HEK293 (cell line): ENCODE measurements around the gene RNF151.

ENCODE experiments used
- GLI2 ChIP-seq: fragments of 450-650 bp; formaldehyde crosslinking; IDR thresholded peaks from 2 replicates; pipeline ENCODE4; 2017; ENCODE audit warnings: missing biosample characterization, missing genetic modification characterization, low read depth, borderline replicate concordance
- KLF1 ChIP-seq: fragments of 450-650 bp; formaldehyde crosslinking; IDR thresholded peaks from 2 replicates; pipeline ENCODE4 v1.5.1; 2016; ENCODE audit warnings: missing biosample characterization, missing genetic modification characterization
- PRDM1 ChIP-seq: fragments of 450-650 bp; formaldehyde crosslinking; IDR thresholded peaks from 2 replicates; pipeline ENCODE4; 2016; ENCODE audit warnings: missing biosample characterization, missing genetic modification characterization
- PRDM2 ChIP-seq: fragments of 450-650 bp; formaldehyde crosslinking; IDR thresholded peaks from 2 replicates; pipeline ENCODE4 v1.5.1; 2016; ENCODE audit warnings: missing biosample characterization, missing genetic modification characterization, borderline replicate concordance
- PRDM6 ChIP-seq: fragments of 450-650 bp; formaldehyde crosslinking; IDR thresholded peaks from 2 replicates; pipeline ENCODE4 v1.5.1; 2017; ENCODE audit warnings: missing biosample characterization, missing genetic modification characterization
- TSHZ1 ChIP-seq: fragments of 450-650 bp; formaldehyde crosslinking; IDR thresholded peaks from 2 replicates; pipeline ENCODE4 v1.5.1; 2016; ENCODE audit warnings: missing biosample characterization, missing genetic modification characterization, borderline replicate concordance
- ZBTB48 ChIP-seq: fragments of 450-650 bp; formaldehyde crosslinking; IDR thresholded peaks from 2 replicates; pipeline ENCODE4 v1.5.1; 2016; ENCODE audit warnings: missing biosample characterization, missing genetic modification characterization
- ZEB2 ChIP-seq: fragments of 450-650 bp; formaldehyde crosslinking; IDR thresholded peaks from 2 replicates; pipeline ENCODE4 v1.5.1; 2016; ENCODE audit warnings: missing biosample characterization, missing genetic modification characterization
- ZFP37 ChIP-seq: fragments of 450-650 bp; formaldehyde crosslinking; IDR thresholded peaks from 2 replicates; pipeline ENCODE4 v1.5.1; 2016; ENCODE audit warnings: missing biosample characterization, missing genetic modification characterization
- ZNF10 ChIP-seq: fragments of 450-650 bp; formaldehyde crosslinking; IDR thresholded peaks from 2 replicates; pipeline ENCODE4 v1.5.1; 2017; ENCODE audit warnings: missing biosample characterization, missing genetic modification characterization
- ZNF169 ChIP-seq: fragments of 450-650 bp; formaldehyde crosslinking; IDR thresholded peaks from 2 replicates; pipeline ENCODE4 v1.5.1; 2016; ENCODE audit warnings: missing biosample characterization, missing genetic modification characterization
- ZNF184 ChIP-seq: fragments of 450-650 bp; IDR thresholded peaks from 2 replicates; pipeline ENCODE4 v1.5.1; 2018; ENCODE audit warnings: missing biosample characterization, mild to moderate bottlenecking, missing genetic modification characterization
- ZNF223 ChIP-seq: fragments of 450-650 bp; formaldehyde crosslinking; IDR thresholded peaks from 2 replicates; pipeline ENCODE4 v1.5.1; 2016; ENCODE audit warnings: missing biosample characterization, missing genetic modification characterization
- ZNF24 ChIP-seq: fragments of 450-650 bp; formaldehyde crosslinking; IDR thresholded peaks from 2 replicates; pipeline ENCODE4 v1.5.1; 2016; ENCODE audit warnings: missing biosample characterization, missing genetic modification characterization
- ZNF335 ChIP-seq: fragments of 450-650 bp; formaldehyde crosslinking; conservative IDR thresholded peaks from 2 replicates; pipeline ENCODE4 v1.5.1; 2016; ENCODE audit warnings: missing biosample characterization, missing genetic modification characterization
- ZNF391 ChIP-seq: fragments of 450-650 bp; formaldehyde crosslinking; IDR thresholded peaks from 2 replicates; pipeline ENCODE4 v1.5.1; 2016; ENCODE audit warnings: low read depth, missing biosample characterization, missing genetic modification characterization, borderline replicate concordance
- ZNF423 ChIP-seq: fragments of 450-650 bp; formaldehyde crosslinking; IDR thresholded peaks from 2 replicates; pipeline ENCODE4 v1.5.1; 2016; ENCODE audit warnings: missing biosample characterization, missing genetic modification characterization
- ZNF510 ChIP-seq: fragments of 450-650 bp; formaldehyde crosslinking; IDR thresholded peaks from 2 replicates; pipeline ENCODE4 v1.5.1; 2018; ENCODE audit warnings: mild to moderate bottlenecking, missing genetic modification characterization, missing biosample characterization; ENCODE audit not compliant: insufficient replicate concordance
- ZNF514 ChIP-seq: fragments of 450-650 bp; formaldehyde crosslinking; IDR thresholded peaks from 2 replicates; pipeline ENCODE4 v1.5.1; 2016; ENCODE audit warnings: missing biosample characterization, missing genetic modification characterization
- ZNF548 ChIP-seq: fragments of 450-650 bp; formaldehyde crosslinking; IDR thresholded peaks from 2 replicates; pipeline ENCODE4 v1.5.1; 2016; ENCODE audit warnings: missing biosample characterization, missing genetic modification characterization
- ZNF558 ChIP-seq: fragments of 450-650 bp; formaldehyde crosslinking; IDR thresholded peaks from 2 replicates; pipeline ENCODE4 v1.5.1; 2016; ENCODE audit warnings: missing biosample characterization, missing genetic modification characterization
- ZNF624 ChIP-seq: fragments of 450-650 bp; formaldehyde crosslinking; IDR thresholded peaks from 2 replicates; pipeline ENCODE4 v1.5.1; 2017; ENCODE audit warnings: missing biosample characterization, missing genetic modification characterization
- ZNF658 ChIP-seq: fragments of 450-650 bp; formaldehyde crosslinking; IDR thresholded peaks from 2 replicates; pipeline ENCODE4; 2016; ENCODE audit warnings: missing biosample characterization, missing genetic modification characterization
- ZNF777 ChIP-seq: fragments of 450-650 bp; formaldehyde crosslinking; IDR thresholded peaks from 2 replicates; pipeline ENCODE4 v1.5.1; 2017; ENCODE audit warnings: missing biosample characterization, missing genetic modification characterization, borderline replicate concordance
- ZSCAN30 ChIP-seq: fragments of 450-650 bp; IDR thresholded peaks from 2 replicates; pipeline ENCODE4 v1.5.1; 2018; ENCODE audit warnings: missing biosample characterization, mild to moderate bottlenecking, missing genetic modification characterization, moderate library complexity
- TF ChIP-seq, protein P1 (sequence below): fragments of 450-650 bp; formaldehyde crosslinking; IDR thresholded peaks from 2 replicates; pipeline ENCODE4 v1.5.1; 2016; ENCODE audit warnings: missing biosample characterization, missing genetic modification characterization
- TF ChIP-seq, protein P2 (sequence below): fragments of 450-650 bp; formaldehyde crosslinking; IDR thresholded peaks from 2 replicates; pipeline ENCODE4 v1.5.1; 2017; ENCODE audit warnings: missing biosample characterization, missing genetic modification characterization

Gene RNF151

GRCh38 chr16:1971796-1972489 is 5.3 kb downstream of the RNF151 start, which contains the start of gene TBL3 (continued):
- TF ChIP-seq, protein P1, sequence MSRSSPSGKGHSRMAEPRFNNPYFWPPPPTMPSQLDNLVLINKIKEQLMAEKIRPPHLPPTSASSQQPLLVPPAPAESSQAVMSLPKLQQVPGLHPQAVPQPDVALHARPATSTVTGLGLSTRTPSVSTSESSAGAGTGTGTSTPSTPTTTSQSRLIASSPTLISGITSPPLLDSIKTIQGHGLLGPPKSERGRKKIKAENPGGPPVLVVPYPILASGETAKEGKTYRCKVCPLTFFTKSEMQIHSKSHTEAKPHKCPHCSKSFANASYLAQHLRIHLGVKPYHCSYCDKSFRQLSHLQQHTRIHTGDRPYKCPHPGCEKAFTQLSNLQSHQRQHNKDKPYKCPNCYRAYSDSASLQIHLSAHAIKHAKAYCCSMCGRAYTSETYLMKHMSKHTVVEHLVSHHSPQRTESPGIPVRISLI (tag by site-specific recombination), result no peak
- TF ChIP-seq ZNF391 (tag by site-specific recombination) (peak; percentile 84; the same call in 1 of the 2 replicates), GLI2 (tag by site-specific recombination) (no peak), ZNF658 (tag by site-specific recombination) (no peak), ZNF24 (tag by site-specific recombination) (peak; percentile 92), ZEB2 (peak; percentile 96), ZBTB48 (peak; percentile 10; the same call in 1 of the 2 replicates), ZSCAN30 (peak; percentile 96), ZNF335 (peak; percentile 88), TSHZ1 (tag by site-specific recombination) (no peak; the same call in 1 of the 2 replicates), KLF1 (tag by site-specific recombination) (peak; percentile 94), ZFP37 (peak; percentile 88), PRDM6 (tag by site-specific recombination) (no peak; the same call in 1 of the 2 replicates), ZNF423 (tag by site-specific recombination) (no peak), ZNF184 (tag by site-specific recombination) (no peak), ZNF169 (tag by site-specific recombination) (no peak), PRDM1 (no peak), ZNF548 (no peak), ZNF223 (tag by site-specific recombination) (no peak), ZNF777 (tag by site-specific recombination) (no peak), ZNF510 (tag by site-specific recombination) (no peak), ZNF10 (tag by site-specific recombination) (peak; percentile 48; the same call in 1 of the 2 replicates), ZNF558 (tag by site-specific recombination) (no peak), ZNF514 (tag by site-specific recombination) (no peak), ZNF624 (tag by site-specific recombination) (no peak), PRDM2 (tag by site-specific recombination) (peak; percentile 84; the same call in 1 of the 2 replicates)
- TF ChIP-seq, protein P2, sequence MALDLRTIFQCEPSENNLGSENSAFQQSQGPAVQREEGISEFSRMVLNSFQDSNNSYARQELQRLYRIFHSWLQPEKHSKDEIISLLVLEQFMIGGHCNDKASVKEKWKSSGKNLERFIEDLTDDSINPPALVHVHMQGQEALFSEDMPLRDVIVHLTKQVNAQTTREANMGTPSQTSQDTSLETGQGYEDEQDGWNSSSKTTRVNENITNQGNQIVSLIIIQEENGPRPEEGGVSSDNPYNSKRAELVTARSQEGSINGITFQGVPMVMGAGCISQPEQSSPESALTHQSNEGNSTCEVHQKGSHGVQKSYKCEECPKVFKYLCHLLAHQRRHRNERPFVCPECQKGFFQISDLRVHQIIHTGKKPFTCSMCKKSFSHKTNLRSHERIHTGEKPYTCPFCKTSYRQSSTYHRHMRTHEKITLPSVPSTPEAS (tag by site-specific recombination), result 0 out of 2 replicates have a peak, but pooled peaks have one; percentile 6
